Ovary (tissue), 3 donors: Measurements from ENCODE around the gene TAS1R1.

ENCODE experiments used
- EP300 ChIP-seq: sonication (generic); formaldehyde crosslinking; IDR thresholded peaks from one replicate; pipeline ENCODE4 v1.6.1; 2017; ENCODE audit warnings: antibody characterized with exemption
- POLR2A ChIP-seq: fragments of 450-650 bp; IDR thresholded peaks from one replicate; pipeline ENCODE4 v1.6.1; 2017; ENCODE audit warnings: antibody characterized with exemption, mild to moderate bottlenecking, moderate library complexity
- TF ChIP-seq, protein P1 (sequence below), 3 donors: fragments of 450-650 bp in 2 of 3; fragments of 200-600 bp in 1 of 3; IDR thresholded peaks; one replicate each; pipeline versions ENCODE4 v1.5.1 to v1.8.0; 2016 to 2022; ENCODE audit warnings: antibody characterized with exemption in 3 of 3, mild to moderate bottlenecking in 1 of 3
- donor health status: DM: no; HTN: no; CAD: no.

- TF ChIP-seq, protein P1, sequence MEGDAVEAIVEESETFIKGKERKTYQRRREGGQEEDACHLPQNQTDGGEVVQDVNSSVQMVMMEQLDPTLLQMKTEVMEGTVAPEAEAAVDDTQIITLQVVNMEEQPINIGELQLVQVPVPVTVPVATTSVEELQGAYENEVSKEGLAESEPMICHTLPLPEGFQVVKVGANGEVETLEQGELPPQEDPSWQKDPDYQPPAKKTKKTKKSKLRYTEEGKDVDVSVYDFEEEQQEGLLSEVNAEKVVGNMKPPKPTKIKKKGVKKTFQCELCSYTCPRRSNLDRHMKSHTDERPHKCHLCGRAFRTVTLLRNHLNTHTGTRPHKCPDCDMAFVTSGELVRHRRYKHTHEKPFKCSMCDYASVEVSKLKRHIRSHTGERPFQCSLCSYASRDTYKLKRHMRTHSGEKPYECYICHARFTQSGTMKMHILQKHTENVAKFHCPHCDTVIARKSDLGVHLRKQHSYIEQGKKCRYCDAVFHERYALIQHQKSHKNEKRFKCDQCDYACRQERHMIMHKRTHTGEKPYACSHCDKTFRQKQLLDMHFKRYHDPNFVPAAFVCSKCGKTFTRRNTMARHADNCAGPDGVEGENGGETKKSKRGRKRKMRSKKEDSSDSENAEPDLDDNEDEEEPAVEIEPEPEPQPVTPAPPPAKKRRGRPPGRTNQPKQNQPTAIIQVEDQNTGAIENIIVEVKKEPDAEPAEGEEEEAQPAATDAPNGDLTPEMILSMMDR (IDR thresholded peaks at IDR 0.05), result no peak
- TF ChIP-seq POLR2A (no peak), EP300 (no peak)
Measured at GRCh38 chr1:6519935-6520671, 35.0 kb upstream of the TAS1R1 start.
